ENCODE results near the gene DDX60. TPM values are rescaled to one million over a fixed set of nuclear protein-coding genes. Genes with fewer than 3 reads are reported as not detected.

The DDX60 gene
- total RNA-seq, 4 donors from 2014 or later: 6.0 to 13.3 (median 9.8) TPM

GRCh38 chr4:168167714-168168284 lies 150.8 kb downstream of the DDX60 start:
- Histone ChIP-seq H3K36me3 (no peaks in the 10 kb centered on the region), H3K9me3 (no peaks in the 10 kb centered on the region), H3K27me3 (no peaks in the 10 kb centered on the region), H3K4me1 (no peaks in the 10 kb centered on the region), H3K27ac (replicated peaks in 1 of 4) (no peak overlapping the region), H3K4me3 (no peak overlapping the region)
- intact Hi-C loops (cut with DNase I): no loop called here
- 58% methylated on average over 6 of the region's 6 CpGs for WGBS
- no peak for TF ChIP-seq POLR2A (IDR thresholded peaks at IDR 0.05; ENCODE audit: low read depth)
- no peak for TF ChIP-seq EP300 (IDR thresholded peaks at IDR 0.05)
- no peak for TF ChIP-seq CTCF (IDR thresholded peaks at IDR 0.05)
- TF ChIP-seq POLR2AphosphoS5 (IDR thresholded peaks at IDR 0.05): no peak
- DNase-seq (ENCODE audit: extremely low spot score): no peak

Other genes with a start within 250 kb of the DDX60 start
- 1 to 10 TPM in 1 of 4 donors, not detected in 3; 4.6 TPM for gene ANXA10, start 226.2 kb downstream of the DDX60 start, total RNA-seq
- gene DDX60L, start 161.7 kb upstream of the DDX60 start, total RNA-seq: 10 to 100 TPM in 1 of 4 donors, 1 to 10 TPM in 3; 6.5 to 11.1 (median 9.1) TPM
- 1,000 to 10,000 TPM; 1,903 to 3,507 (median 2,130) TPM for gene PALLD, start 178.3 kb upstream of the DDX60 start, total RNA-seq